ENCODE measurements around the gene ERC2.

ERC2 gene

DNA sequence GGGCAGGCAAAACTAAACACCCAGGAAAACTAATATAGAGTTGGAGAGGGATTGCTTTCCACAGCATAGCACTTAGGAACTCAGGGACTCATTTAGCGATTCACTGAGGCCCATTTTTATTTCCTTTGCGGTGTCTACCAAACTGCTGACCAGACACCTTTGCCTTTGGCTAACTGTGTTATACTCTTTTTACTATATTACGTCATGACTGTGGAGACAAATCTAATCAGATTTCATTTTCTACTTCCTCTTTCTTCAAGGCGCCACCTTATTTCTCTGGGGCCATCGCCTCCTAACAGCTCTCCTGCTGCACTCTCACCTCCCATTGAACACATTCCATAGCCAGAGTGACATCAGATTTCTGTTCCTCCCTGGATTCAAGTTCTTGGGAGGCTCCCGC, 765.4 kb downstream of the ERC2 start:
- TF ChIP-seq, protein P1, sequence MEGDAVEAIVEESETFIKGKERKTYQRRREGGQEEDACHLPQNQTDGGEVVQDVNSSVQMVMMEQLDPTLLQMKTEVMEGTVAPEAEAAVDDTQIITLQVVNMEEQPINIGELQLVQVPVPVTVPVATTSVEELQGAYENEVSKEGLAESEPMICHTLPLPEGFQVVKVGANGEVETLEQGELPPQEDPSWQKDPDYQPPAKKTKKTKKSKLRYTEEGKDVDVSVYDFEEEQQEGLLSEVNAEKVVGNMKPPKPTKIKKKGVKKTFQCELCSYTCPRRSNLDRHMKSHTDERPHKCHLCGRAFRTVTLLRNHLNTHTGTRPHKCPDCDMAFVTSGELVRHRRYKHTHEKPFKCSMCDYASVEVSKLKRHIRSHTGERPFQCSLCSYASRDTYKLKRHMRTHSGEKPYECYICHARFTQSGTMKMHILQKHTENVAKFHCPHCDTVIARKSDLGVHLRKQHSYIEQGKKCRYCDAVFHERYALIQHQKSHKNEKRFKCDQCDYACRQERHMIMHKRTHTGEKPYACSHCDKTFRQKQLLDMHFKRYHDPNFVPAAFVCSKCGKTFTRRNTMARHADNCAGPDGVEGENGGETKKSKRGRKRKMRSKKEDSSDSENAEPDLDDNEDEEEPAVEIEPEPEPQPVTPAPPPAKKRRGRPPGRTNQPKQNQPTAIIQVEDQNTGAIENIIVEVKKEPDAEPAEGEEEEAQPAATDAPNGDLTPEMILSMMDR (IDR thresholded peaks at IDR 0.05; ENCODE audit: low read depth, low read length) = no peak
- DNase-seq = no peak
- no peaks in the 10 kb centered on the region for H3K36me3 ChIP-seq
- no peaks in the 10 kb centered on the region for H3K9me3 ChIP-seq (ENCODE audit: severe bottlenecking)
- H3K4me3 ChIP-seq (ENCODE audit: low read depth, low read length) = no peak overlapping the region
- no peak overlapping the region for H3K27ac ChIP-seq
- H3K27me3 ChIP-seq (ENCODE audit: insufficient read depth, low read depth, severe bottlenecking) = no peaks in the 10 kb centered on the region

DNA sequence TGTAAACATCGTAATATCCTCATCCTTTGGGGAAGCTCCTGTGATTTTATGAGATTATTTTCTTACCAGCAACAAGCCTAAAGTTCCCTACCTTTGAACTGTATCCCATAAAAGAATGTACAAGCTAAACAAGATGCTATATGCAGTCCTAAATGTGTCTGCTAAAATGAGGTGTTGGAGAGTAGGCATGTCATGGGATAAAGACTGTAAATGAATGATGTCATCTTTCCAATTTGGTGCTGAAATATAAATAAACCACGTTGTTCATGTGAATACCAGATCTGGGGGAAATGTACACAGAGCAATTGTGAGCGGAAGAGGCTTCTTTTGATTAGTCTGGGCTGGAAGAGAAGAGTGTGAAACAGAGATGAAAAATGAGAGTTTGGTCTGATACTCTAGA, 766.3 kb downstream of the ERC2 start:
- Histone ChIP-seq H3K9me3 (ENCODE audit: severe bottlenecking) (no peaks in the 10 kb centered on the region), H3K36me3 (no peaks in the 10 kb centered on the region), H3K4me3 (ENCODE audit: low read depth, low read length) (no peak overlapping the region), H3K27me3 (ENCODE audit: insufficient read depth, low read depth, severe bottlenecking) (no peaks in the 10 kb centered on the region), H3K27ac (no peak overlapping the region)
- no peak for DNase-seq
- TF ChIP-seq, protein P1 (IDR thresholded peaks at IDR 0.05; ENCODE audit: low read depth, low read length) = no peak

DNA sequence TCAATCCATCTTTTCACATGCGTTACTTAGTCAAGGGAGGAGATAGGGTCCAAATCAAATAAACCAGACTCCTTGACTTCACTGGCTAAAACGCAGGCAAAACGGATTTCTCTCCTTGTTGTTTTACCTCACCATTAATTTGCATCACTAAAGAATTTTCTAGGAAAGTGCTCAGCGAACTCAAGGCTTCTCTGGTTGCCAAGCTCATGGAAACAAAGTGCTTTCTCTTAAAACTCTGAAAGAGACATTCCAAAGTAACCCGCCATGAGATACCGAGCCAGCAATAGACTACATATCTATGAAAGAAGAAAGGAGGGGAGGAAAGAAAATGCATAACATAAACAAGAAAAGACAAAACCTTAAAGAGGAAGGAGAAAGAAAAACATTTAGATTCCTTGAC, 769.4 kb downstream of the ERC2 start:
- Histone ChIP-seq H3K4me3 (ENCODE audit: low read depth, low read length) (no peak overlapping the region), H3K9me3 (ENCODE audit: severe bottlenecking) (no peaks in the 10 kb centered on the region), H3K36me3 (no peaks in the 10 kb centered on the region), H3K27ac (no peak overlapping the region), H3K27me3 (ENCODE audit: insufficient read depth, low read depth, severe bottlenecking) (no peaks in the 10 kb centered on the region)
- no peak for DNase-seq
- TF ChIP-seq, protein P1 (IDR thresholded peaks at IDR 0.05; ENCODE audit: low read depth, low read length) = no peak

DNA sequence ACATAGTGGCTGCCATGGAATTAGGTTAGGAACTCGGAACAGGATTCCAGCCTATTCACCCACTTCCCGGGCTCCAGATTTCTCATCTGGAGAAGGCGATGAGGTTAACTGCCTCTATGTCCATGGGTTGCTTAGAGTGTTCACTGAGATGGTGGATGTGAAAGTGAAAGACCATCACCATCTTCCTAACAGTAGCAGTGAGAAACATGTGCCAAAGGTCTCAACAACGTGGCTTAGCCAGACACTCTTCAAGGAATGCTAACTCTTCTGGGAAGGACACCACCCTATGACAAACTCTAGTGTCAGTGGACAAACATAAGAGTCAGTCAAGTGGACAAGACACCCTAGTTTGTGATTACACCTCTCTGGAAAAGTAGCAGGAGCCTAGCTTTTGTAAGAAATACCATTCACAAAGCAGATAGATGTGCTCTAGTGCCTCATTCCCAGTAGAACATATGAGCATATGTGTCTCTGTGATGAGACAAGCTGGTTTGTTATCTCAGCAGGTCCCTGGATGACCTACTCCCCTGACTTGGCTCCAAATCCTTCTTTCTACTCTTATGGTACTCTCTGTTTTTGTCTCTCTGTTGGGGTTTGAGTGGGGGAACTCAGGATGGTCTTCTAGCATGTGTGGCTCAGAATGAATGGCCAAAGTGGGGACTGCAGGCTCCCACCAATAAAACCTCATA, 770.9 kb downstream of the ERC2 start:
- no peak for DNase-seq
- no peaks in the 10 kb centered on the region for H3K36me3 ChIP-seq
- H3K27ac ChIP-seq = no peak overlapping the region
- no peaks in the 10 kb centered on the region for H3K27me3 ChIP-seq (ENCODE audit: insufficient read depth, low read depth, severe bottlenecking)
- TF ChIP-seq, protein P1 (IDR thresholded peaks at IDR 0.05; ENCODE audit: low read depth, low read length) = no peak
- H3K9me3 ChIP-seq (ENCODE audit: severe bottlenecking) = no peaks in the 10 kb centered on the region
- H3K4me3 ChIP-seq (ENCODE audit: low read depth, low read length) = no peak overlapping the region

DNA sequence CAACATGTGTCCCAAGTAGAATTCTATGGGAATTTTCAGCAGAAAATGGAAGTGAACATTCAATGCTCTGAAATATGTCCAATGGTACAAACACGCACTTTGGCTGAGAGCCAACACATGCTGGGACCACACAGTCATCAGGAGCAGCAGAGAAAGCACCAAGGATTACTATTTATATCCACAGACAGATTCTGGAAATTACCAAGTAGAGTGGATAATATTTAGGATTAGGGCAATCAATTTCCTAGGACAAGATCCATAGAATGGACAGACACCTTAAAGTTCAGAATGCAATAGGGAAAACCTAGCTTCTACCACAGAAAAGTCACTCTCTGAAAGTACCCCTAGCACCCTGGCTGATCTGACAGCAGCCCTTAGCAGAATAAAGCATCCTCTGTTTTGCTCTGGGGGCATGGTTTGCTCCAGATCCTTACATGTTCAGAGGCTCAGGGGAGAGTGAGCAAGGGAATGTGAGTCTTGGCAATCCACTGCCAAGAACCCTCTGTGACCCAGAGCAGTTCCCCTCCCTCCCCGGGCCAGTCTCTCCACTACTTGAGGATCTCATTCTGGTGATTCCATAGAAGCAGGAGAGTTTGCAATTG, 775.2 kb downstream of the ERC2 start:
- no peak for DNase-seq
- Histone ChIP-seq H3K27me3 (ENCODE audit: insufficient read depth, low read depth, severe bottlenecking) (no peaks in the 10 kb centered on the region), H3K4me3 (ENCODE audit: low read depth, low read length) (no peak overlapping the region), H3K27ac (no peak overlapping the region), H3K36me3 (no peaks in the 10 kb centered on the region), H3K9me3 (ENCODE audit: severe bottlenecking) (no peaks in the 10 kb centered on the region)
- TF ChIP-seq, protein P1 (IDR thresholded peaks at IDR 0.05; ENCODE audit: low read depth, low read length) = no peak

All from WERI-Rb-1 (cell line).